GM19324 (cell line): ENCODE data around the gene AKAP11.

ENCODE experiments used
- ATAC-seq: cut with Tn5 transposase; IDR thresholded peaks from one replicate; pipeline ENCODE4 v1.9.1; 2021; ENCODE audit warnings: mild to moderate bottlenecking, moderate library complexity; ENCODE audit not compliant: unreplicated experiment, low FRiP score

Gene AKAP11

DNA sequence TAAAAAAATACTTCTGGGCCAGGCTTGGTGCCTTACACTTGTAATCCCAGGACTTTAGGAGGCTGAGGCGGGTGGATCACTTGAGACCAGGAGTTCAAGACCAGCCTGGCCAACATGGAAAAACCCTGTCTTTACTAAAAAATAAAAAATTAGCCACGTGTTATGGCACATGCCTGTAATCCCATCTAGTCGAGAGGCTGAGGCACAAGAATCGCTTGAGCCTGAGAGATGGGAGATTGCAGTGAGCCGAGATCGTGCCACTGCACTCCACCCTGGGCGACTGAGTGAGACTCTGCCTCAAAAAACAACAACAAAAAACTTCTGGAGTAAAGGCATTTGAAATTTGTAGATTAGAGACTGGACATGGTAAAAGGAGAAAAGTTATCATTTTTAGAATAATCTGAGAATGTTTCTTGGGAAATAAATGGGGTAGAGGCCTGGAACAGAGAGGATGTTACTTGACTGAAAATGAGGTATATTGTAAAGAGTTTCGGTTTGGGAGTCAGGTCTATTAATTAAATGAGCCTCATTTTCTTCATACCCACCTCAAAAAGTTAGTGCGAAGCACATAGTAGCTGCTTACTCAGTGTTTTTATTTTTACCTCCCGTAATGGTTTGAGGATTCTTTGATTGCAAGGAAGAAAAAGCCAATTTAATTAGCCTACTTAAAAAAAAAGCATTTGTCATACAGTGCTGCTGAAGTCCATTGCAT lies 2.6 kb downstream of the AKAP11 start:
- ATAC-seq = no peak

DNA sequence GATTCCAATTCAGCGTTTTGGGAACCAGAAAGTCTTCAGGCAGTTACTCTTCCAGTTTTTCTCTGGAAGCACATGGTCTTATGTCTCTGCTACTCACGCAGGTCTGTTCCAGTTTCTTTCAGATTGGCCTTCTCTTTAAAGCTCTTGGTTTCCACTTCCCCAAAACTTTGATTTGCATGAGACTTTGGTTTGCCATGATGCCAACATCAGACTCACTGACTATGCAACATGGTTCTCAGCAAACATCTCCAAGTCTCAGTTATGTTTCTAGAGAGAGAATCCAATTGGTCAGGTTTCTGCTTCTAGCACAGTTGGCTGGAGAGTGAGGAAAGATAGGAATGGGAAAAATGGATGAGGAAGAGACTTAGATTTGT lies 3.1 kb downstream of the AKAP11 start:
- no peak for ATAC-seq

DNA sequence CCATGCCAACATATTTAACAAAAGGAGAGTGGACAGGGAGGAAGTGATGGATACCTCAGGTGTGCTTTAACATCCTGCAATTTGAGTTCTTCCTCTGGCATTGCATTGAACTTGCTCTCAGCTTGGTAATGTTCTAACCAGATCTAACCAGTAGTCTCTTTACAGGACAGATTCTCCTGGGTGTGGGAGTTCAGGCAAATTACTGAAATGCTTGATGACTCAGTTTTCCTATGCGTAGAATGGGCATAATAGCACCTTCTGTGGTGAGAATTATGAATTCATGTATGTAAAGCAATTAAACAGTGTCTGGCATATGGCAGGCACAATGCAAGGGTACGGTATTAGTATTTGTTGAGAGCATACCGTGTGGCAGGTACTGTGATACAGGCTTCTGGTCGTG lies 3.6 kb downstream of the AKAP11 start:
- ATAC-seq = no peak

DNA sequence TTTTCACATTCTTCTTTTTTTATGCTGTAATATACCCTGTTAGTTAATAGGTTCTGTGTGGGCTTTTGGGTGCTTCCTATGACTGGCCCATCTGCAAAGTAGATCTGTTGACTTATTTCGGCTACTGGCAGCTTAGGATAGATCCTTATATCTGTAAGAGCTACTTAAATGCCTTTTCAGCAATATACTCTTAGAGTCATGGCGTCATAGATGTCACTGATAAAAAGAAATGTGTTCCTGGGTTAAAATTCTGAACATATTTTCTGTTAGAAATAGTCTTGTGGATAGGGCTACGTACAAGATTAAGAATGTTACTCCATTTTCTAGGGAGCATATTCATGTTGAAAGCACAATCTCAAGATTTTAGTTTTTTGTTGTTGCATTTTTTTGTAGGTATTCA lies 4.7 kb downstream of the AKAP11 start:
- no peak for ATAC-seq

DNA sequence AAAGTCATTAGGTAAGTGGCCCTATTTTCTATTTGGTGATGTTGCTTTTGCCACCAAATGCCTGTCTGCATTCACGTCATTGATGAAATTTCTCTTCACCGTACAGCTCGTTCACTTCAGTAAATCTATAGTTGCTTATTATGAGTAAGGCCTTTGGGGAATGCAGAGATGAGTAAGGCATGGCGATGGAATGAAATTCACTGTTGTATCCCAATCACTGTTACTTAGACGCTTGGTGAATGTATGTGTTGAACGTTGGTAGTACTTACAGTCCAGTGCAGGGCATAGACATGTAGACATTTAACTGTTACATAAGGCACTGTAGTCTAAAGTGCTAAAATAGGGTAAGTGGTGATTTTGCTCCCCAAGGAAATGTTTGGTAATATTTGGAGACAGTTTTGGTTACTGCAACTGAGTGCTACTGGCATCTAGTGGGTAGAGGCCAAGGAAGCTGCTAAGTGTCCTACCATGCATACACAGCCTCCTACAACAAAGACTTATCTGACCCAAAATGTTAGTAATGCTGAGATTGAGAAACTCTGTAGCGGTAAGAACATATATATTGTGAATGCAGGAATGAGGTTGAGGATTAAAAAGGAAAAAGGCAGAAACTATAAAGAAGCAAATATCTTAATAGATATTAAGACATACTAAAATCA lies 5.8 kb downstream of the AKAP11 start:
- ATAC-seq = no peak

DNA sequence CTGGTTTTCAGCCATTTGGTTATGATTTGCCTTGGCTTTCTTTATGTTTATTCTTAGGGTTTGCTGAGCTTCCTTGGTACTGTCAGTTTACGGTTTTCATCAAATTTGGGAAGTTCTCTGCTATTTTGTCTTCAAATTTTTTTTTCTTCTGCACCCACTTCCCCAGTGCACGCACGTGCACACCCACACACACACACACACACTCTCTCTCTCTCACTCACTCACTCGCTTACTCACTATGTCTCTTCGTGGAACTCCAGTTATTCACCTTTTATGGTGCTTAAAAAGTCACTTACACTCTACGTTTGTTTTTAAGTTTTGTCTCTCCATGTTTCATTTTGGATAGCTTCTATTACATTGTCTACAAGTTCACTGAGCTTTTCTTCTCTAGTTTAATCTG lies 7.1 kb downstream of the AKAP11 start:
- ATAC-seq = no peak

DNA sequence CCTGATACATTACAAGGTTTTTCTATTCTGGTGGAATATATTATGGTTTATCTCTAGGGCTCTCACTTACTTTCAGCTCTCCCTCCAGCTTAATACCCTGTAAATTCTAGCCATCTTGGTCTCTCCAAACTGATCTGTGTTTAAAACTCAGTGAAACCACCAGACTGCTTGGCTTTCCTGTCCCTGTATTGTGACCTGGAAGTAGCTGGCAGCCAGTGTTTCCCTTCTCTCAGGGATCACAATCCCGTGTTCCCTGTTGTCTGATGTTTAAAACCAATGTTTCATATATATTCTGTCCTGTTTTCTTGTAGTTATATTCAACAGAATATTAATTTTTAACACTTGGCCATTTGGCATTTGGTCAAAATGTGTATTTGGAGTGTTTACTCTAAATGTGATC lies 8.0 kb downstream of the AKAP11 start:
- ATAC-seq = no peak

DNA sequence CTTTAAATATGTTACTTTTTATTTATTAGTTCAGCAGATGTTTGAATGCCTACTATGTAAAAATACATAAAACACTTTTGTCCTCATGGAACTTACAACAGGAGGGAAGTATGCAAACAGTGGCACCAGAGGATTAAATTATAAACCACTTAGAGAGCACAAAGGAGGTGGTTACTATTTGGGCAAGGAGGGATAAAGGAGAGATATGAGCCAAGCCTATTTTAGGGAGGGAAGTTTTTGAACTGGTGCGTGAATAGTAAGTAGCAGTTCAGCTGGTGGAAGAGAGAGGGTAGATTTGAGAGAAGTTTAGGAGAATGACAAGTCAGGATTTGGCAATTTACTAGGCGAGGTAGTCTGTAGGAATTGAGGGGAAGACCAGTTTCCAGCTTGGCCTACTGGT lies 8.6 kb downstream of the AKAP11 start:
- no peak for ATAC-seq

DNA sequence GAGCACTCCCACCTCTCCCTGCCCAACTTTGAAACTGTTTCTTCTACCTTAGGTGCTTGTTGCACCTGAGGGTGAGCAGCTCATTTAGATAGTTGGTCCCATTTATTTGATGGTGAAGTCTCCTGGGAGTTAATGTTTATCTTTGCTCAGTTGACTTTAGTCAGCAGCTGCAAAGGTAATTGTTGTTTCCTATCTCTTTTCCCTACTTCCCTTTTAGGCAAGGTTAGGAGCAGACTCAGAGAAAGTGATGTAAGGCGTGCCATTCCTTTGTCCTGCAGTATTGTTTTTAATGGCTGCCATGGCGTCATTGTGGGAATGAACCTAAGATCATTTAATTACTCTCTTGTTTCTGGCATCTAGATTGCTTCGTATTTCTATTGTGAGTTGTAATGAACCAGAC lies 11.6 kb downstream of the AKAP11 start:
- ATAC-seq = no peak

DNA sequence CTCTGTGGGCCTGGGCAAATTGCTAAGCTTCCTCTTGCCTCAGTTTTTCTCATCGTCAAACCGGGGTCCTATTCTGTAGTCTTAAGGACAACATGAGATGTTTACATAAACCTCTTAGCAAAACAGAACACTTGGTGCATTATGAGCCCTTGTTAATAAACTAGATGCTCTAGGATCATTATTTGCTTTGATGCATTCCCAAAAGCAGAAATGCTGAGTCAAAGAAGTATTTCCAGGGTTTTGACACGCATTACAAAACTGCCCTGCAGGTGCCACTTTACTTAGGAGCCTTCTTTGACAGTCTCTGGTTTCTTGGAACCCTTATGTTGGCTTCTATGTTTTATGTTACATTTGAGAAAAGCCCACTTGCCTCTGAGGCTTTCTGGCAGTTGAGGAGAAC lies 12.1 kb downstream of the AKAP11 start:
- ATAC-seq = no peak

DNA sequence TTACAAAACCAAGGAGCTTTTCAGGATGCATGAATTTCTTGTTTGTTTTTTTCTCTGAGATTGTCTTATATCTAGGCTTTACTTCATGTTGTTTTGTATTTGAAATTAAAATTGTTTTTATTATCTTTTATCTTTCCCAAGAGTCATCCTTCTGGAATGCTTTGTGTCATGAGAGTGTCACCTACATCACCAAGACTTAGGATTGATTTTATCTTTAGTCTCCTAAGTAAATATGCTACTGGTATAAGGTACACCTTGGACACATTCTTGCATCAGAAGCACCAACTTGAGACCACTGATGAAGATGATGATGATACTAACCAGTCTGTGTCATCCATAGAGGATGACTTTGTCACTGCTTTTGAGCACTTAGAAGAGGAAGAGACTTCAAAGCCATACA lies 26.4 kb downstream of the AKAP11 start:
- ATAC-seq = no peak

DNA sequence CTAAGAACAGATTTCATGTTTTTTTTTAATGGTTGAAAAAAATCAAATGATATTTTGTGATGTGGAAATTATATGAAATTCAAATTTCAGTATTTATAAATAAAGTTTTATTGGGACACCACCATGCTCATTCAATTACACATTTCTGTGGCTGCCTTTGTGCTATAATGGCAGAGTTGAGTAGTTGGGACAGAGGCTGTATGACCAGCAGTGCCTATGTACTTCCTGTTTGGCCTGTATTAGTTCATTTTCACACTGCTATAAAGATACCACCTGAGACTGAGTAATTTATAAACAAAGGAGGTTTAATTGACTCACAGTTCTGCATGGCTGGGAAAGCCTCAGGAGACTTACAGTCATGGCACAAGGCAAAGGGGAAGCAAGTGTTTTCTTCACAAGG lies 33.6 kb downstream of the AKAP11 start:
- ATAC-seq = no peak

DNA sequence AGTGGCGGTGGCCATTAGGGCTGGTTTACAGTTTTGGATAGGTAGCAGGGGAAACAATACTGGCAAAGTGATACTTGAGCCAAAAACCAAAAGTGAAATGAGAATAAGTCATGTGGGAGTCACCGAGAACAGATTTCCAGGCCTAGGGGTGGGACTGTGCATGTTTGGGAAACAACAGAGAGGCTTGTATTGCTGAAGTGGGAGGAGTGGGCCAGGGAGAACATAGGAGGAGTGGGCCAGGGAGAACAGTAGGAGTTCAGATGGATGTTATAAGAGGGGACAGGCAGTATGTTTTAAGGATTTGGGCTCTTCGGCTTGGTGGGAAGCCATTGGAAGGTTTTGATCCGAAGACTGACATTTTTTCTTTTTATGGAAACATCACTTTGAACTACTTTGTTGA lies 35.5 kb downstream of the AKAP11 start:
- ATAC-seq = no peak

DNA sequence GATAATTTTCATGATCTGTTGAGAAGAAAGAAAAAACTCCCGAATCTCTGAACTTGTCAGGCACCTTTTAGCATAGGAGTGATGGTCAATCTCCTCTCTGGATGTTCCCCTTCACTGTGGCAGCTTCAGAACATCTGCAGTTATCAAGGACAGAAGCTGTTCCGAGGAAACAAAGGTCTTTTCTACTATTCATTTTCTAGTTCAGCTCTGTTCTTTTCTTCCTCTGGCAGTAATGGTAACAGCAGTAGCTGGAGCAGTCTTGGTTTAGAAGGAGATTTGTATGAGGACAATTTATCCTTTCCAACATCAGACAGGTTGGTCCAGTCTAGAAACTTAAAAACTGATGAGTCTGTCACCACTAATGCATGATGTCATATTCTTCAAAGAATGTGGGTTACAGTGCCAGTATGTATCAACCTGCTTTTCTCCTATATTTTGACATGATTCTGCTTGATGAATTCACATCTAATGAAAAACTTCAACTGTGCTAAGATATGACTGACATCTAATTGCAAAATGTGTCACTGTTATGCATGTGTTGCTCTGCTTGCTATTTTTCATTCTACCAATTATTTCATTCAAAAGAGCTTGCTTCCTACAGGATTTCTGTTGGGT lies 41.0 kb downstream of the AKAP11 start:
- no peak for ATAC-seq

DNA sequence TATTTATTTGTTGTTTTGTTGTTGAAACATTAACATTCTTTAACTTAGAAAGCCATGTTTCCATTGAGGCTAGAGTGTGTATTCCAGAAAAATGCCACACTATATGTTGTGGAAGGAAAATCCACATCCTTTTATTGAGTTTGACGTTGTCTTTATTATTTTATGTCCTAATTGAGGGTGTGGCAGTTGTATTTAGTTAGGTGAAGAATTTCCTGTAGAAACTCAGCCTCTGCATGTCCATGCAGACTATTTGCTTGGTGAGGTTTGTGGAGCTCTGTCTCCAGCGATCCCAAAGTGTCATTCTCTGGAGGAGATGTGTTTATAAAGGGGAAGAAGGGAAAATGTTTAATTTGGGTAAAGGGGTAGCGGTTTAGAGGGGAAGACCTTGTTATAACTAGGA lies 46.6 kb downstream of the AKAP11 start:
- no peak for ATAC-seq

DNA sequence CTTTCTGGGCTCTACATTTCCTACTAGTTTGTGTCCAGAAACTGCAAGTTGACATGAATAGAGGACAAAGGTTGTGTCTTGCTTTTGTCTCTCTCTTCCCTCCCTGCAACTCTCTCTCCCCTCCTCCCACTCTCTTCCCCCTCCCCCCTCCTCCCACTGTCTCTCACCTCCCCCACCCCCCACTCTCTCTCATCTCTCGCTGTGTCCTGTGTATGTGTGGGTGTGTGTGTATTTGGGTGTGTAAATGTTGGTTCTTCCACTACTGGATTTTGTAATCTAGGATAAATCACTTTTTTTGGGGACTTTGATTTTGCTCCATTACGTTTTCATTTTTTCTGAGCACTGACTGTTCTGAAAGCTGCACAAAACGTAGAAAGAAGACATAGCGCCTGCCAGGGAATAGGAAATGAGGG lies 48.4 kb downstream of the AKAP11 start:
- ATAC-seq = no peak

DNA sequence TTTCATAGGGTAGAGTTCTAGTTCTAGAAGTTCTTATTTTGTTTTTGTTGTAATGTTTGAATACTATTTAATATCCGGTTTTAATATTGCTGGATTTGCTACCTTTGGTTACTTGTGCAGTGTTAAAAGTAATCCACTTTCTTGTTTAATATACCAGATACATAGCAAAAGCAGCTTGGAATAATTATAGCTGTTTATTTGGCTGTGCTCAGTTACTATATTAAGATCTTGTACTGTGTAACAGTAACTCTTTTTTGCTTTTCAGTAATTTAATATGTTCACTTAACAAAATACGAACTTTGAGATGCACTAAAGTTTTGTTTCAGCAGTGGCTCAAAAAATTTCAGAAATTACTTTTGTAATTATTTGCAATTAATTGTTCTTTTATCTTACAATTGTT lies 50.9 kb downstream of the AKAP11 start:
- ATAC-seq = no peak

DNA sequence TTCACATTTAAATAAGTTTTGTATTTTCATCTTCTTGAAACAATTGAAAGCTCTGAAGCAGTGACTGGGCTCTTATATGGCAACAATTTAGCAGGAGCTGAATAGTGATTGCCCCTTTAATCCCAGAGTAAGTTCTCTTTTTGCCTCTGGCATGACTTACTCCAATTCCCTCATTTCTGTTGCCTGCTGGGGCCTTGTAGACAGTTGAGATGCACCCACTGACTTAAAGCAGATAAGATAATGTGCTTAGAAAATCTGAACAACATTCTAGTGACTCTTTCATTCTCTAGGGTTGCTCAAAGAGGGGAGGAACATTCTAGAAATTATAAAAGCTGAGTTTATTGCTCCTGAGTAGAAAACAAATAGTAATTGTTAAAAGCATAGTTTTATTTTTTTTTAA lies 52.8 kb downstream of the AKAP11 start:
- no peak for ATAC-seq

DNA sequence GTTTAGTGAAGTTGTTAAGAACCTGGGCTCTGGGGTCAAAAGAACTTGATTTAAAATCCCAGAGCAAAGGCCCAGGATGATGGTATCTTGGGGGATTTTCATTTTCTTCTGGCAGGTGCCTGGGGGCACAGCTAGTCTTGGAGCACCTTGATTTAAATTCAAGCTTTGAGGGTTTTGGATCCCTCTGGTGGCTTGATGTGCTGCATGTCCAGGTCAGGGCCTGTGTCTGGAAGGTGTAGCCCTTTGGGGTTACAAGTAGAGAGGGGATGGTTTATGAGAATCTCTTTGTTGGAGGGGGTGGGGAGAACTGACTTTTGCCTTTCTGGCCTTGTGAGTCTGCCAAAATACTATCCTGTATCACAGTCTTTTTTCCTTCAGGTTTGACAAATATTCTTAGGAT lies 55.8 kb downstream of the AKAP11 start:
- no peak for ATAC-seq

DNA sequence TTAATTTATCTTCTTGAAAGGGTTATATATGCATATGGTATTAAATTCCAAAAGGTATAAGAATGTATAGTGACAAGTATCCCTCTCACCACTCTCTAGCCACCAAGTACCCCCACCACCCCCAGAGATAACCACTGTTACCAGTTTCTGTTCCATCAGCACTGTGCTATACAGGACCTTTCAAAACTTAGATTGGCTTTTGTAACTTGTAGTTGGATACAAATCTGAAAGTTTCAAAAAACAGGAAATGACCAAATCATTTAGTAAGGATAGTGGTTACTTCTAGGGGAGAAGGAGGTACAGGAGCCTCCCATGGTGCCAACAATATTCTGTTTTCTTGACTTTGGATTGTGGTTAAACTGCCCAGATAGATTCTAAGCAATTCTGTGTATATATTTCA lies 56.7 kb downstream of the AKAP11 start:
- no peak for ATAC-seq

DNA sequence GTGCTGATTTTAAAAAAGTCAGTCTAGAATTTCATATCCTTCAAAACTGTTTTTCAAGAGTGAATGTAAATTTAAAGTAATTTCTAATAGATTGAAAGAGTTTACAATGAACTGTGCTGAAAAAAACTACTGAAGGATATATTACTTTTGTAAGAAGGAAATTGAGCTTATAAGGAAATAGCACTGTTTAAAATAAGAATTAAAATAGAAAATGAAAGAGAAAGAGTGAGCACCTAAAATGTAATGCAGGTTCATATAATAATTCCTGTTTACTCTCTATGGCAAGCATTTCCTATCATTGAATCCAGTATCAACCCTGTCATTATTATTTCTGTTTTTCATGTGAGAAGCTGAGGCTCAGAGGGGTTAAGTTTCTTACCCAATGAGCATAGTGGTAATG lies 57.3 kb downstream of the AKAP11 start:
- no peak for ATAC-seq

DNA sequence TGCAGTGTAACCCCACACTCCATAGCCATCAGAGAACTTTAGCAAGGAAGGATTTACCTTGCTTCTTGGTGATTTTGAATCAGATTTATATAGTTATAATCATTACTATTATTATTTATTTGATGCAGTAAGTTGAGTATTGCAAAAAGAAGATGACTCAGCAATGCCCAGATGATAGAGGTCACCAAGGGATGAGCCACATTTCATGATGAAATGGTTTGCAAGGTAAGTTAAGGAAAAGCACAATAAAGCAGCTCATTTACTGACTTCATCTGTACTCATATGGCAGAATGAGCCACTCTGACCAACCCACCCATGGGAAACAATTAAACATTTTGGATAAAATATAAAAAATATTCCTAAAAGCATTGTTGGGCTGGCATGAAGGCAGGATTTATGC lies 59.1 kb downstream of the AKAP11 start:
- ATAC-seq = no peak
